GM18520 (cell line): ENCODE measurements around the gene LNPK.
"Not testable (repeated sequence)": the region's sequence is repeated elsewhere in the genome, so short reads cannot be mapped to it uniquely, and the experiment has no call there.

Experiments
- ATAC-seq: cut with Tn5 transposase; IDR thresholded peaks from one replicate; pipeline ENCODE4 v1.9.1; 2021; ENCODE audit not compliant: unreplicated experiment

Gene LNPK

GRCh38 chr2:175976391-175977157, 25.5 kb downstream of the LNPK start:
- no peak for ATAC-seq

GRCh38 chr2:175973373-175973772, 28.7 kb downstream of the LNPK start:
- no peak for ATAC-seq

DNA sequence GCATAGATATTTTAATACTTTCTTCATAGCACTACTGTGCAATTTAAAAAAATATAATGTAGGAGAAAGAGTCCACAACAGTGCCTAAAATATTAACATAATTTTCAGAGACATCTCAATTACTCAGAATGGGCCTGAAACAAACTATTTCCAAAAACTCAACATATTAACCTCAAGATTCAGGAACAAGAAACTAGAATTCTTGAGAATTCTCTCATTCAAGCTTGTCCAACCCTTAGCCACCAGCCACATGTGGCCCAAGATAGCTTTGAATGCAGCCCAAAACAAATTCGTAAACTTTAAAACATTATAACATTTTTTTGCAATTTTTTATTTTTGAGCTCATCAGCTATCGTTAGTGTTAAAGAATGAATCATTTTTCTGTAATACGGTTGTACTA, 35.2 kb downstream of the LNPK start:
- no peak for ATAC-seq

DNA sequence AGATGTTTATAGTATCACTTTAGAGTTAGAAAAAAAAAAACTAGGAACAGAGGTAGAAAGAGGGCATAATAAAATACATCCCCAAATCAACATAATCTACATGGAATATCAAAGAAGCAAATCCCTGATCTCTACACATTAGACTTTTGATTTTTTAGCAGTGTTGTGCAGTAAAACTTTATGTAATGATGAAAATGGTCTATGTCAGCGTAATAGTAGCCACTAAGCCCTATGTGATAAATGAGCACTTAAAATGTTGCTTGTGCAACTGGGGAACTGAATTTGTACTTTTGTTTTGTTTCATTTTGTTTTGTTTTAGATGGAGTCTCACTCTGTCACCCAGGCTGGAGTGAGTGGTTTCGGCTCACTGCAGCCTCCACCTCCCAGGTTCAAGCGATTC, 36.3 kb downstream of the LNPK start:
- no peak for ATAC-seq

DNA sequence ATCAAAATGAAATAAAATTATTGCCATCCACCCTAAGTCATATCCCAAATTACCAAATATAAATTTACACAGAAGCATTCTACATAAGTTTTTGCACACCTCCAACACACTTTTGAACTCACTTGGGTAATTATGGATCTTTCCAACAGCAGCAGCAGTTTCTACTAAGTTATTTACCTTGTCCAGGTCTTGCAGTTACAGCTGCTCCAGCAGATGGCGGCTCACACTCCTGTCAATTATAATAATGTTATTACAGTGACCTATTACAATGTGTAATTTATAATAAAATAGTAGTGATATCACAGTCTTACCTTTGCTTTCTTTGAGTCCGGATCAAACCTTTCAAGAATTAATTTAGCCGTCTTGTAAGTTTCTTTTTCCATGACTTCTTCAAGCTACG, 37.9 kb downstream of the LNPK start:
- ATAC-seq: no peak

GRCh38 chr2:175963171-175963570, 38.9 kb downstream of the LNPK start:
- not testable (repeated sequence) for ATAC-seq

- ATAC-seq: no peak
Measured at GRCh38 chr2:175957845-175958244, 44.2 kb downstream of the LNPK start.

DNA sequence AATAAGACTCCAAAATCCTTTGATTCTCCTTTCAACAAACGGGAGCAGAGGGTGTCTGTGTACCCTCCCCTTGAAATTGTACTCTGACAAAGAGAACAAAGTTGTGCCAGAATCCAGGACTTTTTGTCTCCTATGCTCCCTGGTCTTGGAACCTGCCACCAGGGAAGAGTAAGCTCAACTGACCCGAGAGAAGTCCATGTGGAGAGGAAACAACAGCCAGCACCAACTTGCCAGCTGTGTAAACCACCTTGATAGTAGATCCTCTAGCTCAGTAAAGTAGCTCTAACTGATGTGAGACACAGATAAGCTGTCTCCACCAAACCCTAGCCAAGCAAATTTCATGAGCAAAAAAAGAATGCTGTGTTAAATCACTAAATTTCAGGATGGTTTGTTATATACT, 46.9 kb downstream of the LNPK start:
- ATAC-seq: no peak

DNA sequence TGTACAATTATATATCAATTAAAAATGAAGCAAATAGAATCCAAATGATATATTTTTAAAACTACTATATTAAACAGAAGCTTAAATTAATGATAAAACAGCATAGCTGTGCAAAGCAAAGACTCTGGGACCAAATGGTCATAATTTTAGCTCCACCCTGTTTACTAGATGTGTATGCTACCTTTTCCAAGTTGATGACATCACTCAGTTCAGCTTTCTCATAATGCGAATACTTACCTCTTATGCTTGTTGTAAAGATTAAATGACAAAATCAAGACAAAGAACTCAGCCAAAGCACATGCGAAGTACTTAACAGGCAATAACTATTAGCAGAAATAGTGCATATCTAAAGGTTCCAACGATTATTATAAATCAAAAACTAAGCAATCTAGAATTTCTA, 51.6 kb downstream of the LNPK start:
- no peak for ATAC-seq

DNA sequence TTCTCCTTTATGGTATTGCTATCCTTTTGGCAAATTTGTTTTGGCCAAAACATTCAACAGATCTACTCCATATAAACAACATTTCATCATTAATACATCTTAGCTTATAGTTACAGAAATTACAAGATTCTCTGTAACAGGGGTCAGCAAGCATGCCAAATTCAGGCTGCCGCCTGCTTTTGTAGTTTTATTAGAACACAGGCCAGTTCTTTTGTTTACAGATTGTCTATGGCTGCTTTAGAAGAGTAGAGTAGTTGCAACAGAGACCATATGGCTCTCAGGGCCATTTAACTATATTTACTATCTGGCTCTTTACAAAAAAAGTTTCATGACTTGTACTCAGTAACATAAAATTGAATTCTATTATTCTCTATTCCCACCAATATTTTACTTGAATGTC, 53.9 kb downstream of the LNPK start:
- ATAC-seq: no peak

GRCh38 chr2:175947073-175947472, 55.0 kb downstream of the LNPK start:
- ATAC-seq: no peak

DNA sequence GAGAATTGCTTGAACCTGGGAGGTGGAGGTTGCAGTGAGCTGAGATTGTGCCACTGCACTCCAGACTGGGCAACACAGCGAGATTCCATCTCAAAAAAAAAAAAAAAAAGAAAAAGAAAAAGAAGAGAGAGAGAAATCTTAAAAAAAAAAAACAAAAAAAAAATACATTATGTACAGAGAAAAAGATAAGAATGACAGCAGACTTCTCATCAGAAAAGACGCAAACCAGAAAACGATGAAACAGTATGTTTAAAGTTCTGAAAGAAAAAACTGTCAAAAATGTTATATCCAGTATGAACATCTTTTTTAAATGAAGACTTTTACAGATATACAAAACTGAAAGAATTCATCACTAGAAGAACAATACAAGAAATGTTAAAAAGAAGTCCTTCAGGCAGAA, 60.4 kb downstream of the LNPK start:
- ATAC-seq: no peak

GRCh38 chr2:175937216-175937615, 64.9 kb downstream of the LNPK start:
- no peak for ATAC-seq

GRCh38 chr2:175935289-175936181, 66.5 kb downstream of the LNPK start:
- ATAC-seq: no peak

- no peak for ATAC-seq
Measured at GRCh38 chr2:175932675-175933074, 69.4 kb downstream of the LNPK start.

DNA sequence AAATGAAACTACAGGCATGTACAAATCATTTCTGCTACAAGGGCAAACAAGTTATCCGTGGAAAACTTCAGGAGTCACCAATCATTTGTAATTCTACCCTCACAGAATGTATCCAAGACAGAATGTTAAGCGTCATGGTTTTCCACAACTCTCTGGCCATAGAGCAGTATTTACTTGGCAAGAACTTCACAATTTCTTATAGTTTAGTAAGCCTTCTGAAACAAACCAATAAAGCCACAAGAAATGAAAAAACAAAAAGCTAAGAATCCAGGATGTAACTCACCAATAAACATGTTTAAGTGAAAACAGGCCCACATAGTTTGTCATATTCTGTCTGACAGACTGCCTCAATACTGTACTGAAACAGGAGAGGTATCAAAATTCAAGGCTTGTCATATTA, 70.3 kb downstream of the LNPK start:
- no peak for ATAC-seq

GRCh38 chr2:175930504-175930903, 71.6 kb downstream of the LNPK start:
- no peak for ATAC-seq

DNA sequence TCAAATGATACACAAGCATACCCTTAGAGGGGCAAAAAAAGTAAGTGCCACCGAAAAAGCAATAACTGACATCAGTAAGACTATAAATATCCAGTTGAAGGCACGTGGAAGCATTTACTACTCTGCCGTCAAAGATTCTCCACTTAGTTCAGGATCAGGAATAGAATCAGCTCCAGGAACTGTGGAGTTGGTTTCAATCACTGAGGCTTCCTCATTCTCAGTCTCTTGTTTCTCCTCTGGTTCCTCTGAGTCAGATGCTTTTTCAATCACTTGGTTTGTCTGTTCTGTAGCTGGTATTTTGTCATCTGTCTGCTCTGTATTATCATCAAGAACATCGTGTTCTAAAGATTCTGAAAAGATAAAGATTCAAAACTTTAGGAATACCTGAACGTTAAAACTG, 72.2 kb downstream of the LNPK start:
- no peak for ATAC-seq

DNA sequence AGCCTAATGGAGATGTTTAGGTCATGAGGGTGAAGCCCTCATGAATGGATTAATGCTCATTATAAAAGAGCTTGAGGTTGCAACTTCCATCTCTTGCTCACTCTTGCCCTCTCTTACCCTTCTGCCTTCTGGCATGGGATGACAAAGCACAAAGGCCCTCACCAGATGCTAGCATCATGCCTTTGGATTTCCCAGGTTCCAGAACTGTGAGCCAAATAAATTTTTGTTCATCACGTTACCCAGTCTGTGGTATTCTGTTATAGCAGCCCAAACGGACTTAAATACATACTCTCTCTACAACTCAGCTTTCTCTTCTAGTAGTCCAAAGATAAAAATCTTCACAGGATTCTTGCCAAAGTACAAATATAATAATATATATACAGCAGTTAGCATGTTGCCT, 75.8 kb downstream of the LNPK start:
- ATAC-seq: no peak

- ATAC-seq: no peak
Measured at GRCh38 chr2:175922160-175922559, 79.9 kb downstream of the LNPK start.

DNA sequence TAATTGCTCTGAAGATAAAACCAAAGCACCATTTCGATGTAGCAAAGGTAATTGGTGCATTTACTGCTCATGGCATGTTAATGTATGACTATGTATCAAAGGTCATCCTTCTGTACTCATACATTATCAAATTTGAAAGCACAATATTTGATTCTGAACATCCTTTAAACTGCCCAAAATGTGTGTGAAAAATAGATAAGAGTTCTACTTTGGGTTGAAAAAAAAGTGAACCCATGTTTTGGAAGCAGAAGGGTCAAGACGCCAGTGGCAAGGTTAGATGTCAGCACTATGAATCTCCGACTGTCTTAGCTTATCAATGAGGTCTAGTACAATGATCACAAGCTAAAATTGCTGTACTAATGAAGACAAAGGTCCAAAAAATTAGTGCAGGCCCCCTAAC, 83.1 kb downstream of the LNPK start:
- ATAC-seq: no peak

DNA sequence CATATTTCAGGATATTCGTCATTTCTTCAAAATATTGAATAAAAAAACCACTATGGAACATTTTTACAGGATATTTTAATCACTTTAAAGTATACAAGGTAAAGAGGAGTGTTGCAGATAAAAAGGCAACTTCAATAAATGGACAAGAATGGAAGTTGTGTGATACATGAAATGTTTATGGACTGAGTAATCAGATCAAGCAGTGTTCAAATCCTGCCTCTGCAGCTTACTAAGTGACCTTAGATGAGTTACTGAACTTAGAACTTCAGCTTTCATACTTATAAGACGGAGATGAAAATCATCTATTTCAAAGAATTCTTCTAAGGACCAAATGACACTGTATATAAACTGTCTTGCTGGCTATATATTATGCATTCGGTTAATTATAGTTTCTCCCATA, 87.2 kb downstream of the LNPK start:
- no peak for ATAC-seq
